ENCODE results near the gene ALLC. TPM values are rescaled to one million over a fixed set of nuclear protein-coding genes. Genes with fewer than 3 reads are reported as not detected.

The ALLC gene
- total RNA-seq, 4 donors from 2014 or later: not detected

GRCh38 chr2:3745920-3746319, 87.9 kb downstream of the ALLC start:
- Histone ChIP-seq H3K27me3 (no peaks in the 10 kb centered on the region), H3K4me1 (no peaks in the 10 kb centered on the region), H3K9me3 (no peaks in the 10 kb centered on the region), H3K4me3 (no peak overlapping the region), H3K36me3 (no peaks in the 10 kb centered on the region), H3K27ac (no peak overlapping the region)
- TF ChIP-seq CTCF (IDR thresholded peaks at IDR 0.05) (no peak), POLR2A (IDR thresholded peaks at IDR 0.05) (no peak)
- no peak for DNase-seq

- no peaks in the 10 kb centered on the region for H3K9me3 ChIP-seq
- no peak overlapping the region for H3K4me3 ChIP-seq
- H3K27me3 ChIP-seq: no peaks in the 10 kb centered on the region
- TF ChIP-seq POLR2A (IDR thresholded peaks at IDR 0.05): no peak
- no peak for TF ChIP-seq CTCF (IDR thresholded peaks at IDR 0.05)
- no peaks in the 10 kb centered on the region for H3K4me1 ChIP-seq
- no peak for DNase-seq
- no peak overlapping the region for H3K27ac ChIP-seq
- no peaks in the 10 kb centered on the region for H3K36me3 ChIP-seq
Observed at GRCh38 chr2:3747032-3747654, 89.1 kb downstream of the ALLC start.

GRCh38 chr2:3747826-3748225, 89.8 kb downstream of the ALLC start:
- DNase-seq: no peak
- Histone ChIP-seq H3K4me3 (no peak overlapping the region), H3K27me3 (no peaks in the 10 kb centered on the region), H3K27ac (no peak overlapping the region), H3K36me3 (no peaks in the 10 kb centered on the region), H3K4me1 (no peaks in the 10 kb centered on the region), H3K9me3 (no peaks in the 10 kb centered on the region)
- no peak for TF ChIP-seq POLR2A (IDR thresholded peaks at IDR 0.05)

GRCh38 chr2:3749201-3749600, 91.2 kb downstream of the ALLC start:
- TF ChIP-seq CTCF (IDR thresholded peaks at IDR 0.05): no peak
- TF ChIP-seq POLR2A (IDR thresholded peaks at IDR 0.05): no peak
- no peak for DNase-seq
- no peak overlapping the region for H3K4me3 ChIP-seq

GRCh38 chr2:3751251-3751650, 93.3 kb downstream of the ALLC start:
- Histone ChIP-seq H3K4me3 (no peak overlapping the region), H3K36me3 (no peaks in the 10 kb centered on the region), H3K9me3 (peaks cover 0 to under 1% (median 0%) of the 10 kb centered on the region in 4 donors), H3K4me1 (no peaks in the 10 kb centered on the region), H3K27ac (no peak overlapping the region), H3K27me3 (no peaks in the 10 kb centered on the region)
- no peak for TF ChIP-seq POLR2A (IDR thresholded peaks at IDR 0.05)
- TF ChIP-seq CTCF (IDR thresholded peaks at IDR 0.05): no peak
- DNase-seq: no peak

More at GRCh38 chr2:3749201-3749600, 91.2 kb downstream of the ALLC start:
- no peaks in the 10 kb centered on the region for H3K36me3 ChIP-seq
- no peaks in the 10 kb centered on the region for H3K9me3 ChIP-seq
- H3K27ac ChIP-seq: no peak overlapping the region
- no peaks in the 10 kb centered on the region for H3K4me1 ChIP-seq
- H3K27me3 ChIP-seq: no peaks in the 10 kb centered on the region

- TF ChIP-seq CTCF (IDR thresholded peaks at IDR 0.05): no peak
- TF ChIP-seq POLR2A (IDR thresholded peaks at IDR 0.05): no peak
- H3K4me3 ChIP-seq: no peak overlapping the region
- H3K36me3 ChIP-seq: no peaks in the 10 kb centered on the region
- no peak for DNase-seq
- H3K27me3 ChIP-seq: no peaks in the 10 kb centered on the region
- no peaks in the 10 kb centered on the region for H3K4me1 ChIP-seq
- H3K27ac ChIP-seq: no peak overlapping the region
- peaks cover 0 to 3% (median 0%) of the 10 kb centered on the region in 4 donors for H3K9me3 ChIP-seq
Observed at GRCh38 chr2:3751806-3752205, 93.8 kb downstream of the ALLC start.

Small RNA genes lying within 50 kb of the gene (small RNA-seq; reads per million reads assigned to genes)
- gene TMSB4XP2: 0 reads per million in 2 donors

Other genes starting within 250 kb of the ALLC start
- 100 to 1,000 TPM in 1 of 4 donors, 10 to 100 TPM in 3; 43.7 to 207 (median 71.0) TPM for gene ADI1, start 138.7 kb upstream of the ALLC start, total RNA-seq
- gene RNASEH1, start 99.9 kb upstream of the ALLC start, total RNA-seq: 10 to 100 TPM in 3 of 4 donors, 1 to 10 TPM in 1; 8.2 to 42.9 (median 14.8) TPM
- 1,000 to 10,000 TPM in 3 of 4 donors, 100 to 1,000 TPM in 1; 855 to 2,886 (median 1,081) TPM for gene RPS7, start 82.9 kb upstream of the ALLC start, total RNA-seq
- 1 to 10 TPM in 2 of 4 donors, under 1 TPM in 1, not detected in 1; 0.70 to 5.8 (median 1.1) TPM for gene COLEC11, start 63.1 kb upstream of the ALLC start, total RNA-seq
- not detected for gene DCDC2C, start 45.4 kb downstream of the ALLC start, total RNA-seq